ENCODE data around the gene CLSTN1.
A peak's percentile ranks its signal among the peaks of the same experiment; 100 is the strongest.
"Not testable (repeated sequence)": the region's sequence is repeated elsewhere in the genome, so short reads cannot be mapped to it uniquely, and the experiment has no call there.

CLSTN1 gene

DNA sequence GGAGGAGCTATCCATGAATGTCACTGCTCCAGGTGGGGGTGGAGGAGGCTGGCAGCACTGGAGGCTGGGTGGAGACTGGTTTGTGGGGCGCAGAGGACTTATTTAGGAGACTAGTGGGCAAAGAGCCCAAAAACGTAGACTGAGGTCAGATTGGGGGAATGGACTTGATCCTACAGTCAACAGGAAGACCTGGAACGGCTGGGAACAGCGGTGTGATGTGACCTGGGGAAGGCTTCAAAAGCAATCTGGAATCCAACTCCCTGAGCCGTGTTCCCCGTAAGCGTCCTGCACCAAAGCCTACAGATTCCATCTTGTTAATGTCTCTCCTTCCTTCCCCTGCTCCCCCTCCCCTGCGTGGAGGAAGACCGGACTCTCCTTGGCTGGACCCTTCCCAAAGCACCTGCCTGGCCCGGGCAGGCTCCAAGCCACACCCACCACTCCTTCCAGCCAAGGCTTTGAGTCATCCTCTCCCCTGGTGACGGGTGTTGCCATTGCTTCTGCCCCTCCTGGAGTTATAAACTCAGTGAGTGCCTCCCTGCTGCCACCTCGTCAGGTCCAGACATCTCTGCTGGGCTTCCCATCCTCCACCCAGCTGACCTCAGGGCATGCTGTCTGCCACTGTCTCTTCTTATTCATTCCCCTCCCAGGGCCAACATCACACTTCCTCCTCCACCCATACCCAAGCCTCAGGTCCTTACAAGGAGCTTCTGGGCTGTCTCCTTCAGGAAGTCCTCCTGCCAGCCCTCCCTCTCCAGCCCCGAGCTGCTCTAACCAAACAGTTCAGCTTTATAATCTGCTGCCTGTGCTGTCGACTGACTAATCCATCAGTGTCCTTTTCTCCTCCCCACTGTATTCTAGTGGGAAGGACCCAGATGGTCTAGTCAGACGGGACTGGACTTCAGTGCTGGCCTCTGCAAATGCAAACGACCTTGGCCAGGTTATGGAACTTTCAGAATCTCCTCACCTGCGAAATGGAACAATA is 1.6 kb upstream of the CLSTN1 start:
- peak; percentile 72 for DNase-seq

DNA sequence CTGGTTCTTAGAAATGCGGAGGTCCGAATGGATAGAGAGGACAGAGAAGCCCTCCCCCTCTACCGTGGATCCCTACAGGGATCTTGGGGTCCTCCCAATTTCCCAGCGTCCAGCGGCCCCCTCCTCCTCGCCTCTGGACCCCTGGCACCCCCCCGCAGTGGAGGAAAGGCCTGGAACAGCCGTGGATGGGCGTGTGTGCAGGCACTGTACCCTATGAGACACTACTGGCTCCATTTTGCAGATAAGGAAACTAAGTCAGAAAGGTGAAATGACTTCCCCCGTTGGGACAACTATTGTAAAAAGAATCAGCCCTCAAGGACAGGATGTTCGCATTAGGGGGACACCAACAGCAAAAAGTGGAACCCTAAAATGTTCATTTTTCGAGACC is 931 bp upstream of the CLSTN1 start:
- no peak for DNase-seq

DNA sequence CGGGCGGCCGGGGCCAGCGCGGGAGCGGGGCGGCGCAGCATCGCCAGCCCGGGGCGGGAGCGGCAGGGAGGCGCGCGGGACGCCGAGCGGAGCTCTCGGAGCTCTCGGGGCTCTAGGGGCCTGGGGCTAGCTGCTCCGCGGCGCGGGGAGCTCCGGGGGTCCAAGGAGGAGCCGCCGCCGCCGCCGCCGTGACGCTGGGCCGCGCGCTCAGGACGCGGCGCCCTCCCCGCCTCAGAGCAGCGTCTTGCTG is 147 bp downstream of the CLSTN1 start:
- DNase-seq, result no peak

DNA sequence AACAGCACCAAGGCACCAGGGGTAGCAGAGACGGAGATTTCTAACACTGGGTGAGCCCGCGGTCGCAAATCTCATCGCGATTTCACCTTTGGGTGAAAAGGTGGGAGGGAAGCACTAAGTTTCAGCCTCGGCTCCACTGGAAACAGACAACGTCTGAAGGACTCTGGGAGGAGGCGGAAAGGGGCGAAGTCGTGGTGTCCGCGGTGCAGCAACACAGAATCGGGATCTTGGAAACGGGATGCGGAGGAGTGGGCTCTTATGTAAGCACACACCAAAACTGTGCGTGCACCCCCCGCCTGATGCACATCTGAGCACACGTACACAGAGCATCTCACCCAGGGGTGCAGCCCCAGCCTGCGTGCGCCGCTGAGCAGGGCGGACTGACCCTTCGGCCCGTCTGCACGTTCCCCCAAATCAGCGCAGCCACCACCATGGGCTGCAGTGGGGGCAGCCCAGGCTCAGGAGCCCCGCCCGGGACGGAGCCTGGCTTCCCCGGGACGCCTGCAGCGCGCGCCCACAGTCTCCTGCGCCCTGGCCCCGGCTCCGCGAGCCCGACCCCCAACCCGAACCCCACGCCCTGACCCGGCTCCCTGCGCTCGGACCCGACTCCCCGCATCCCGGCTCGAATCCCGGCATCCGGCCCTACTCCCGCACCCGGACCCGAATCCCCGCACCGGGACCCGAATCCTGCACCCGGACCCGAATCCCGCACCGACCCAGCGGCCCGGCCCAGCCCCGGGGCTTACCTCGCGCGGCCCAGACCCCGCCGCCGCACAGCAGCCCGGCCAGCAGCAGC is 670 bp downstream of the CLSTN1 start:
- DNase-seq, result peak; percentile 2

DNA sequence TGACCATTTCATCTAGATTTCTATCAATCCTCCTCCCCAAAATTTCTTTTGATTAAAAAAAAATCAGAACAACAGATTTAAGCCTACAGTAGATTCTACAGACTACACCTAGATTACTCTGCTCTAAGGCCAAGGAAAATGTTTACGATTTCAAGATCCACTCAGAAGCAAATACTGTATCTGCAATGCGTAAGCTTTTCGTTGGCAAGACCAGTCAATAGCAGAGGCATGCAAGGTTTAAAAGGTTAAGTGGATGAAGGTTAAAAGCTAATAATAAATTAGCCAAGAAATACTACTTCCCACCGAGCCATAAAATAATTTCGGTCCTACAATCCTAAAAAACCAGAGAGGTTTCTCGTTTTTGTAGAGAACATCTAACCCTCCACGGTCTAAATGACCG is 1.3 kb downstream of the CLSTN1 start:
- DNase-seq, result no peak

DNA sequence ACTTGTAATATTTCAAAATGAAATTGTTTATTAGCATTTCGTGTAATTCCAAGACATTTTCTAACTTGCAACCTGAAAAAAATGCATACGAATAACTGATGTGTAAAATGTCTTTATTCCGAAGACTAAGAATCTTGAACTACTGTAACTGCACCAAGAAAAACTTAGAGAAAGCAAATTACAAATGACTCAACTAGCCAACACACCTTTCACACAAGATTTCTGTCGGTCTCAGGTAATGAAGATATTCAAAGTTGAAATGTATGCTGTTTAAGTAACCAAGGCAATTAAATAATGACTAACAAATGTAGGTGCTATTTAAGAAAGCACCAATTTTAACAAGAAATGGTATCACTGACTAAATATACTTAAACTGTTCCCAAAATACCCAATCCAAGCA is 2.1 kb downstream of the CLSTN1 start:
- DNase-seq, result no peak

DNA sequence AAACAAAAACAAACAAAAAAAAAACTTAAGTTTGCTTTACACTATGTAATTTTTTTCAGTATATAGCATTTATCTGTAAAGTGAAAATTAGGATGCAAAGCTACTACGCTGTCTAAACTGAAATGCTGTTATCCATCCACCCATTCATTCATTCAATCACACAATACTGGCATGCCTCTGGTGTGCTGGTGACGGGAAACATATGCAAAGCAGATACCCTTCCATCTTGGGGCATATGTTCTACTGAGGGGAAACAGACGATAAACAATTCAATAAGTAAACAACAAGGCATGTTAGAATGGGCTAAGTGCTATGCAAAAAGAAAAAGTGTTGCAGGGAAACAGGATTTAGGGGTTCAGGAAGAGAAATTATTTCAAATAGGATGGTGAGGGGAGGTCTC is 3.2 kb downstream of the CLSTN1 start:
- no peak for DNase-seq

DNA sequence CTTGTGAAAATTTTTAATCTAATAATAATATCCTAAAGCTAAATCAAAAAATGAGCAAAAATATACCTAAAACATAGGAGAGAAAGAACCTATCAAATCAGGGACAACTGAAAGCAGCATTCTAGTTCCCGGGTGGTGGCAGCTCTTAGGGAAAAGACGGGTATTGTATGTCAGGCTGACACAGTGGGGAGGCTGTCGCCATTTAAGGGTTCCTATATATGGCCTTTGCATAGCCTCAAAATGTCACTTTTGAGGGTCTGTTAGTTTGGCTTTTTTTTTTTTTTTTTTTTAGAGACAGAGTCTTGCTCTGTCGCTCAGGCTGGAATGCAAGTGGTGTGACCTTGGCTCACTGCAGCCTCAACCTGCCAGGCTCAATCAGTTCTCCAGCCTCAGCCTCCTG is 6.0 kb downstream of the CLSTN1 start:
- no peak for DNase-seq

DNA sequence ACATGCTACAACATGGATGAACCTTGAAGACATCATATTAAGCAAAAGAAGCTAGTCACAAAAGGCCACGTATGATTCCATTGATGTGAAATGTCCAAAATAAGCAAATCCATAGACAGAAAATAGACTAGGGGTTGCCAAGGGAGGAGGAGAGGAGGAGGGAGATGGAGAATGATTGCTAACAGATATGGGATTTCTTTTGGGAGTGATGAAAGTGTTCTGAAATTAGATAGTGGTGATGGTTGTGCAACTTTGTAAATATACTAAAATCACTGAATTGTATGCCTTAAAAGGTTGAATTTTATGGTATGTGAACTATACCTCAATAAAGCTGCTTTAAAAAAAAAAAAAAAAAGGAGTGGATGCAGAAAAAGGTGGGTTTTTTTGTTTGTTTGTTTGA is 7.6 kb downstream of the CLSTN1 start:
- DNase-seq, result no peak

DNA sequence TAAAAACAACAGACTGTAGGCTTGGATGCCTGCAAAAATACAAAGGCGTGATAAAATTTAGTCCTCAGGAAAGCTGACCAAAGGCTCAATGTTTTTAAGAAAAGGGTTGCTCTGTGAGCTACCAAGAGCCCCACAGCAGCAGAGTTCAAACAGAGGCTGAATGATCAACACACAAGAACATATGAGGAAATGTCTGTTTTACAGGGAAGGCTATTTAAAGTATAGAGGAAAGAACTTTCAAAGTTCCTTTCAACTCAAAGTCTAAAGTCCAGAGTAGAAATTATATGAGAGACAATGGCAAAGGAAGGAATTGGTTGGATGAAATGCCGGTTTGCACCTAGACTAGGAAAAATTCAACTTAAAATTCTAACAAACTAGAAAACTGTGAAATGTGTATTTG is 8.6 kb downstream of the CLSTN1 start:
- DNase-seq, result no peak

DNA sequence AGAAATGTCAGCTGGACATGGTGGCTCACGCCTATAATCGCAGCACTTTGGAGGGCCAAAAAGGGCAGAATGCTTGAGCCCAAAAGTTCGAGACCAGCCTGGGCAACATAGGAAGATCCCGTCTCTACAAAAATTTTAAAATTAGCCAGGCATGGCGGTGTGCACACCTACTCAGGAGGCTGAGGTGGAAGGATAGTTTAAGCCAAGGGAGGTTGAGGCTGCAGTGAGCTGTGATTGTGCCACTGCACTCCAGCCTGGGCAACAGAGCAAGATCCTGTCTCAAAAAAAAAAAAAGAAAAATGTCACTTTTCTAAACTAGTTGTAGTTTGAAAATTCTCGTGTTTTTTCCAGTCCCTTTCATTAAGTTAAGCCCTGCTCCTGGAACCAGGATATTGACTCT is 9.1 kb downstream of the CLSTN1 start:
- no peak for DNase-seq

DNA sequence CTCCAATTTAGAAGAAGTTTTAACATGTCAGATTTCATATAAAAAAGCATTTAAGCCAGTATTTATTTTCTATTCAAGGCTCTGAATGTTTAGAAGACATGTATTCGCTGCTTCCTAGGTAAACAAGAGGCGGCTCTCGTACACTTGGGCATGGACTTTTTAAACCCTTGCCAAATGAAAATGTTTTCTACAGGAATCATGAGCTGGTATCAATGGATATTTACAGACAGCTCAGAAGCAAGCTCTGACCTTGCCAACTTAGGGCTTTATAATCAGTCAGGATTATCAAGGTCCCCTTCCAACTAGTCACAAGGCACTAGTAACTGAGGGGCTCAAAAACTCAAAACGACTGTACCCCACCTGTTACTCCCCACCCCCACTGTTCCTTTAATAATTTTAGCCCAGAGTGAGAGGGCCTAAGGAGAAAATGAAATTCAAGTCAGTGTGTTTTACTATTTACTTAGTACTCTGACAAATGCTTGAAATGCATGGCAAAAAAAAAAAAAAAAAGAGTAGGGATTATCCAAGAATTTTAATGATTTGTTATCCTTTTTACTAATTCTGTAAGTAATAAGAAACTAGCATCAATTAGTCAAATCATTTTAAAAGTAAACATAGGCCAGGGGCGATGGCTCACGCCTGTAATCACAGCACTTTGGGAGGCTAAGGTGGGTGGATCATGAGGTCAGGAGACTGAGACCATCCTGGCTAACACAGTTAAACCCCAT is 12.4 kb downstream of the CLSTN1 start:
- DNase-seq, result no peak

DNA sequence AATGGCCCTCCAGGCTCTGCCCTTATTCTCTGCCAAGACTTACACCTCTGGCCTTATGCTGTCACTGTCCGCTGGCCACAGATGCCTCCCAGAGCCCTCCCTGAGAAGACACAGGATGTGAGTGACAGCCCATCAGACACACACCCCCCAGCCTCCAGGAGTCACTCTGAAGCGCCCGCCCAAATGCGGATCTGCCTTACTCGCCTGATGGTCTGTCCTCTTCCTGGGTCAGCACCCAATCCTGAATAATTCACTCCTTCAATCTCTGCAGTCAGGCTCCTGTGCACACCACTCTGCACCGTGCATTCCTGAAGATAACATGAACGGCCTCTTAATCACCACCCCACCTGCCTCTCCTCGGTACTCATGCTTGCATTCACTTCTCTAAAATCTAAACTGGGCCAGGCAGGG is 14.7 kb downstream of the CLSTN1 start:
- DNase-seq, result no peak

DNA sequence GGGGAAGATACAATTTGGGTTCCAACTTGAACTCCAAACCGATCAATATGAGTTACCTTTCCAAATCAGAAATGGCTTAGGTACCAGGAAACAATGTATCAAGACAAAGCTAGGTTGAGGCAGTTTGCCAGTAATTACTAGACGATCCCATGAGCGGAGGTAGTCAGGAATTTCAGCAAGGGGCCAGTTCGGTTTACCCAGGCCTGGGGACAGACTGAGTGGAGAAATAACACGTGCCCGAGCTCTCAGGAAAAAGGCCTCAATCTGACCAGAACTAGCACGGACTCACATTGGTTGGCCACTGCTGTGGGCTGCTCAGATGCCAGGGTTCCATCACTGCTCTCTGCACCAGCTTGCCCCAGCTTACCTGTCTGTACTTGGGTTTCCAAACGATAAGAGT is 15.3 kb downstream of the CLSTN1 start:
- DNase-seq, result no peak

DNA sequence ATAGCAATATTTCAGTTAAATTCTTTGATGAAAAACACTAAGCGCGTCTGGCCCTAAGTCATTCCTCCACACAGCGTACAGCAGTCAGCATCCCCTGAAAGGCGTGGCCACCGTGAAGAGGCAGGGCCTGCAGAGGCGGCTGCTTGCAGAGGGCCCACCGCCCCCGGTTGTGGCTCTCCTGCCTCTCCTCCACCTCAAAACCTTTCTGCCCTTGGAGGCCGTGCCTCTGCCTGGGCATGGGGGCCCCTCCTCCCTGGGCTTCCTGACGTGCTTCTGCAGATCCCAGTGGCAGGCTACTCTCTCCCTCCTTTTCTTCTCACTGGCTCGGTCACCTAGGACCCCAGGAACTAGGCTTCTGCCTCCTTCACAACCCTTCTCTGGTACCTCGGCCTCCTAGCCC is 16.2 kb downstream of the CLSTN1 start:
- DNase-seq, result no peak

DNA sequence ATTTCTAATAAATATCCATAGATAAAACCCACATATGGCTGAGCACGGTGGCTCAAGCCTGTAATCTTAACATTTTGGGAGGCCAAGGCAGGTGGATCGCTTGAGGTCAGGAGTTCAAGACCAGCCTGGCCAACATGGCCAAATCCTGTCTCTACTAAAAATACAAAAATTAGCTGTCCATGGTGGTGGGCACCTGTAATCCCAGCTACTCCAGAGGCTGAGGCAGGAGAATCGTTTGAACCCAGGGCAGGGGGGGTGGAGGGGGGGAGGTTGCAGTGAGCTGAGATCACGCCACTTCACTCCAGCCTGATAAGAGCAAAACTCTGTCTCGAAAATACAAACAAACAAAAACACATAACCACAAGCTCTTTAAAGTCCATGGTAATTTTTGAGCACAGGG is 17.8 kb downstream of the CLSTN1 start:
- DNase-seq, result not testable (repeated sequence)

DNA sequence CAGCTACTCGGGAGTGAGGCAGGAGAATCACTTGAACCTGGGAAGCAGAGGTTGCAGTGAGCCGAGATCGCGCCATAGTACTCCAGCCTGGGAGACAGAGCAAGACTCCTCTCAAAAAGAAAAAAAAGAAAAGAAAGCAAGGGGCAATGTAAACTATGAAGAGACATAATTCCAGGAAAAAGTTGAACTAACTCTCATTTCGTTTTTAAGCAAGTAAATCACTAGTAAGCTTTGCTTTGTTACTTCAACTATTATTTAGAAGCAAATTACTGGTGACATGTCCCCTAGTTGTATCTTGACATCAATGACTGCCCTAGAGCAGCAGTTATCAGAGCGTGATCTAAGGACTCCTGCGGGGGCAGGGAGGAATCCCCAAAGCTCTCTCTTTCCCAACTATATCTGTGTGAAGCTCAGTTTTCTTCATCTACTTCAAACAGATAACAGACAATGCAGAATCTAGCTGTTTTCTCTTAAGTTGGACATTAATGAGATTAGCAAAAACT is 18.7 kb downstream of the CLSTN1 start:
- DNase-seq, result no peak

DNA sequence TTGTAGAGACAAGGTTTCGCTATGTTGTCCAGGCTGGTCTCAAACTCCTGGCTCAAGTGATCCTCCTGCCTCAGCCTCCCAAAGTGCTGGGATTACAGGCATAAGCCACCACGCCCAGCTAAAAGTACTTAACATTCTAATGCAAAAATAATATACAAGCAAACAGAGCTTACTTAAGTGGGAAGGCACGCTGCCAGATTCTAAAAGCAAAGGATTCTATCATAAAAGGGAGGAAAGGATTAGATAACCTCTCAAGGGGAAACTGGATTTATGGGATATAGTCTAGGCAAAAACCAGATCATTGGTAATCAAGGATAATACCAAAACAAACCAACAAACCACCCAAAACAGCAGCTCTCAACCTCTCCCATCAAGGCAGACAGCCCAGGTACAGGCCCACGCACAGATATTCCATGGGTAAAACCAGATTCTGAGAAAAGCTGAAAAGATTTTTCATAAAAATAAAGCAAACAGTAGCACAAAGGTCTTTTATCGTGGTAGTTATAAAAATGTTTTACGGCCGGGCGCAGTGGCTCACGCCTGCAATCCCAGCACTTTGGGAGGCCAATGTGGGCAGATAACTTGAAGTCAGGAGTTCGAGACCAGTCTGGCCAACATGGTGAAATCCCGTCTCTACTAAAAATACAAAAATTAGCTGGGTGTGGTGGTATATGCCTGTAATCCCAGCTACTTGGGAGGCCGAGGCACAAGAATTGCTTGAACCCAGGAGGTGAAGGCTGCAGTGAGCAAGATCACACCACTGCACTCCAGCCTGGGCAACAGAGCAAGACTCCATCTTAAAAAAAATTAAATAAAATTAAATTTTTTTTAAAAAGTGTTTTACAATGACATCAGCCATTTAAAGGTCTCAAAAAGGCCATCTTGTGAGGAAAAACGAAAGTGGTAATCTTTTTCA is 20.5 kb downstream of the CLSTN1 start:
- DNase-seq, result peak; percentile 27

DNA sequence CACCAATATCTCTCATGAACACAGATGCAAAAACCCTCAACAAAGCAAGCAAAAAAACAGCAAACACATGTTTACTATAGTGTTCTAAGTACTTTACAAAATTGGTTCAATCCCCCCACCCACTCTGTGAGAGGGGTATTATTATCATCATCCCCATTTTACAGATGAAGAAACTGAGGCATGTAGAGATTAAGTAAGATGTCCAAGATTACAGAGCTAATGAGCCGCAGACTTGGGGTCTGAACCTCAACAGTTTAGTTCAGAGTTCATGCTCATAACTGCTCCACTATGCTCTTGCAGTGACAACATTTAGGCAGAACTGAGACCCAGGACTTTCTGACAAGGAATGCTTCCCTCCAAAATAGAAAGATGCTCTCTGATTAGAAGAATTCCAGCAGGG is 21.9 kb downstream of the CLSTN1 start:
- no peak for DNase-seq

DNA sequence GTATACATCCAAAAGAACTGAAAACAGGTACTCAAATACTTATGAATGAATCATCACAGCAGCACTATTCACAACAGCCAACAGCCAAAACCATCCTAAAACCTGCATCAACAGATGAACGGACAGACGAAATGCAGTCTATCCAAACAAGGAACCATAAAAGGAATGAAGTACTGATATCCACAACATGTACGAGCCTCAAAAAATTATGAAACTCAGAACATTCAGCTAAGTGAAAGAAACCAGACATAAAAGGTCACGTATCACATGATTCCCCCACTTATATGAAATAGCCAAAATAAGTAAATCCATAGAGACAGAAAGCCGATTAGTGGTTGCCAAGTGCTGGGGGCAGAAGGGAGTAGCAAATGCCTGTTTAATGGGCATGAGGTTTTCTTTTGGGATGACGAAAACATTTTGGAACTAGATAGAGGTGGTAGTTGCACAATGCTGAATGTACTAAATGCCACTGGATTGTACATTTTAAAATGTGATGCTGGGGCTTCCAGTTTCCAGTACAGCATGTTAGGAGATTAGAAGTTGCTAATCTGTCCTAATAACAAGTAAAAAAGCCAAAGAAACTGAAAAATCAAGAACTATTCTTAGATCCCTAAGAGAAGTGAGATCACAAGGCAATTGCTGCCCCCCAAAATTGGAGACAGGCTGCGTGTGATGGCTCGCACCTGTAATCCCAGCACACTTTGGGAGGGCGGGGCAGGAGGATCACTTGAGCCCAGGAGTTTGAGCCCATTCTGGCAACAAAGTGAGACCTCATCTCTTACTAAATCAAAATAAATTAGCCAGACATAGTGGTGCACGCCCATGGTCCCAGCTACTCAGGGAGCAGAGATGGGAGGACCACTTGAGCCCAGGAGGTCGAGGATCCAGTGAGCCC is 25.3 kb downstream of the CLSTN1 start:
- DNase-seq, result no peak

DNA sequence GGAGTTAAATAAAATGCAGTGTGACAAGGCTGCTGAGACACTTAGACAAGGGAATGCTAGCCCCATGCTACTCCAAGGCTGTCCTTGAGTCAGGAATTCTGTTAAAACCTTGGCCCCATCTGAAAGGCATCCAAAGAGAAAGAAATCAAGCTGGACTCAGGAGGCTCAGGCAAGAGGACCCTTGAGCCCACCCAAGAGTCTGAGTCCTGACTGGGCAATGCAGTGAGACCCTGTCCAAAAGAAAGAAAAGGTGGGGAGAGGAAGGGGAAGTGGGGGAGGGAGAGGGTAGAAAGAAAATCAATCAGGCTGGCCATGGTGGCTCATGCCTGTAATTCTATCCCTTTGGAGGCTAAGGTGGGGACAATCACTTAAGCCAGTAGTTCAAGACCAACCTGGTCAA is 26.7 kb downstream of the CLSTN1 start:
- DNase-seq, result no peak
